MM.1S (cell line): ENCODE measurements around the gene IGFBP5.

ENCODE experiments used
- DNase-seq: peaks from one replicate; pipeline ENCODE4 v3.0.0-alpha.2; 2015
- H2AFZ ChIP-seq: fragments of 300-600 bp; sonication (generic); 2 replicates; pipeline ENCODE4 v1.6.0; 2016; ENCODE audit warnings: antibody characterized with exemption, low read length
- H3F3A ChIP-seq: fragments of 300-600 bp; sonication (generic); 2 replicates; pipeline ENCODE4 v1.6.1; 2016; ENCODE audit warnings: mild to moderate bottlenecking, antibody characterized with exemption, low read length, moderate library complexity, mixed read lengths; ENCODE audit not compliant: insufficient read depth
- H3K27ac ChIP-seq: fragments of 300-600 bp; sonication (generic); 2 replicates; pipeline ENCODE4 v1.5.1; 2016; ENCODE audit warnings: mild to moderate bottlenecking, low read length
- H3K27me3 ChIP-seq: fragments of 300-600 bp; sonication (generic); replicated peaks from 2 replicates; pipeline ENCODE4 v1.6.0; 2016; ENCODE audit warnings: low read length; ENCODE audit not compliant: insufficient read depth
- H3K36me3 ChIP-seq: fragments of 300-600 bp; sonication (generic); replicated peaks from 2 replicates; pipeline ENCODE4 v1.6.1; 2016; ENCODE audit warnings: mild to moderate bottlenecking, low read length, mixed read lengths; ENCODE audit not compliant: insufficient read depth
- H3K4me1 ChIP-seq: fragments of 300-600 bp; sonication (generic); 2 replicates; pipeline ENCODE4 v1.6.1; 2016; ENCODE audit warnings: low read length, mixed read lengths
- H3K4me2 ChIP-seq: fragments of 300-600 bp; sonication (generic); 2 replicates; pipeline ENCODE4 v1.6.0; 2016; ENCODE audit warnings: low read depth, low read length
- H3K4me3 ChIP-seq: fragments of 300-600 bp; sonication (generic); 2 replicates; pipeline ENCODE4 v1.5.1; 2016; ENCODE audit warnings: low read length, mixed read lengths
- H3K79me2 ChIP-seq: fragments of 300-600 bp; sonication (generic); 2 replicates; pipeline ENCODE4 v1.6.1; 2016; ENCODE audit warnings: mixed run types, low read length, mixed read lengths
- H3K9ac ChIP-seq: fragments of 300-600 bp; sonication (generic); 2 replicates; pipeline ENCODE4 v1.6.1; 2016; ENCODE audit warnings: low read length, mixed read lengths
- H3K9me2 ChIP-seq: fragments of 300-600 bp; sonication (generic); replicated peaks from 2 replicates; pipeline ENCODE4 v1.6.1; 2016; ENCODE audit warnings: mild to moderate bottlenecking, low read length, mixed read lengths; ENCODE audit not compliant: insufficient read depth
- H3K9me3 ChIP-seq: fragments of 300-600 bp; sonication (generic); replicated peaks from 2 replicates; pipeline ENCODE4 v1.6.1; 2016; ENCODE audit warnings: mild to moderate bottlenecking, low read length, mixed read lengths; ENCODE audit not compliant: insufficient read depth
- H4K20me1 ChIP-seq: fragments of 300-600 bp; sonication (generic); 2 replicates; pipeline ENCODE4 v1.6.1; 2016; ENCODE audit warnings: mild to moderate bottlenecking, low read length, moderate library complexity, mixed read lengths; ENCODE audit not compliant: insufficient read depth
- CTCF ChIP-seq: fragments of 300-600 bp; sonication (generic); IDR thresholded peaks from 2 replicates; pipeline ENCODE4 v1.5.1; 2016; ENCODE audit warnings: antibody characterized with exemption, low read length, mixed read lengths
- EZH2 ChIP-seq: fragments of 300-600 bp; sonication (generic); optimal IDR thresholded peaks from 2 replicates; pipeline ENCODE3; 2017; ENCODE audit warnings: low read depth, mild to moderate bottlenecking, antibody characterized with exemption, low read length, mixed read lengths
- EZH2phosphoT487 ChIP-seq: fragments of 300-600 bp; sonication (generic); IDR thresholded peaks from 2 replicates; pipeline ENCODE4 v1.6.1; 2018; ENCODE audit warnings: antibody characterized with exemption, low read length

Gene IGFBP5

GRCh38 chr2:216677439-216678097 is 17.8 kb downstream of the IGFBP5 start:
- Histone ChIP-seq H3K27me3 (peaks cover 5% of the 10 kb centered on the region; the same call in 1 of the 2 replicates), H4K20me1 (no peaks in the 10 kb centered on the region), H3K9me2 (no peaks in the 10 kb centered on the region), H3K36me3 (no peaks in the 10 kb centered on the region), H3K4me3 (no peak overlapping the region), H3K9me3 (no peaks in the 10 kb centered on the region), H3K4me1 (no peaks in the 10 kb centered on the region), H3K9ac (no peak overlapping the region), H2AFZ (no peak overlapping the region), H3K27ac (no peak overlapping the region), H3F3A (no peaks in the 10 kb centered on the region), H3K4me2 (no peak overlapping the region), H3K79me2 (no peaks in the 10 kb centered on the region)
- TF ChIP-seq EZH2 (no peak), CTCF (no peak), EZH2phosphoT487 (no peak)
- no peak for DNase-seq

- no peaks in the 10 kb centered on the region for H3F3A ChIP-seq
- H2AFZ ChIP-seq, result no peak overlapping the region
- no peak overlapping the region for H3K27ac ChIP-seq
- DNase-seq, result no peak
- H3K4me1 ChIP-seq, result no peaks in the 10 kb centered on the region
- no peak for TF ChIP-seq EZH2
- TF ChIP-seq EZH2phosphoT487, result no peak
- no peak for TF ChIP-seq CTCF
- no peak overlapping the region for H3K9ac ChIP-seq
- no peaks in the 10 kb centered on the region for H3K9me3 ChIP-seq
- H3K27me3 ChIP-seq, result peaks cover 5% of the 10 kb centered on the region; the same call in 1 of the 2 replicates
- no peak overlapping the region for H3K4me3 ChIP-seq
- H4K20me1 ChIP-seq, result no peaks in the 10 kb centered on the region
- no peak overlapping the region for H3K4me2 ChIP-seq
- H3K79me2 ChIP-seq, result no peaks in the 10 kb centered on the region
- no peaks in the 10 kb centered on the region for H3K36me3 ChIP-seq
- no peaks in the 10 kb centered on the region for H3K9me2 ChIP-seq
Measured at GRCh38 chr2:216676630-216677029, 18.7 kb downstream of the IGFBP5 start.

GRCh38 chr2:216674376-216674775 is 21.0 kb downstream of the IGFBP5 start:
- no peak for DNase-seq
- H2AFZ ChIP-seq, result no peak overlapping the region
- no peak overlapping the region for H3K4me3 ChIP-seq
- no peaks in the 10 kb centered on the region for H3K36me3 ChIP-seq
- H3K27ac ChIP-seq, result no peak overlapping the region
- no peaks in the 10 kb centered on the region for H3K79me2 ChIP-seq
- H3K9me3 ChIP-seq, result no peaks in the 10 kb centered on the region
- no peaks in the 10 kb centered on the region for H3K4me1 ChIP-seq
- H3K9me2 ChIP-seq, result no peaks in the 10 kb centered on the region
- H3K9ac ChIP-seq, result no peak overlapping the region
- H3F3A ChIP-seq, result no peaks in the 10 kb centered on the region
- peaks cover 5% of the 10 kb centered on the region; the same call in 1 of the 2 replicates for H3K27me3 ChIP-seq
- TF ChIP-seq CTCF (no peak), EZH2 (no peak), EZH2phosphoT487 (no peak)
- H4K20me1 ChIP-seq, result no peaks in the 10 kb centered on the region
- no peak overlapping the region for H3K4me2 ChIP-seq
